ENCODE results near the gene WDR64.

Gene WDR64

DNA sequence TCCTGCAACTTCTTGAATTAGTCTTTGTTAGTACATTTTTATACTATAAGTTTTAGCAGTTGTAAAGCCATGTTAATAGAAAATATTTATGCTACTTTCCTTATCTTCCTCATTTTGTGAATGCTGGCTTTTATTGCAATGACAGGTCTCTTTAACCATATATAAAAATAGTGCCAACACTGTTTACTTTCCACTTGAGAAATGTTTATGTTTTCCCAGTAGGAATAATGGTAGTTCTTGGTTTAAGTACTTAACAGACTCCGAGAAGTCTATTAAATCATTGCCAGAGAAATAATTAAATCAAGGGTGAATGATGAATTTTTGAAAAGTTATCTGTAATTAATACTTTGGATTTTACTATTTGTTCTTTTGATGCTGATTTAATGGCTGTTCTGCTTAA lies 21.6 kb upstream of the WDR64 start:
- TF ChIP-seq, protein P1, sequence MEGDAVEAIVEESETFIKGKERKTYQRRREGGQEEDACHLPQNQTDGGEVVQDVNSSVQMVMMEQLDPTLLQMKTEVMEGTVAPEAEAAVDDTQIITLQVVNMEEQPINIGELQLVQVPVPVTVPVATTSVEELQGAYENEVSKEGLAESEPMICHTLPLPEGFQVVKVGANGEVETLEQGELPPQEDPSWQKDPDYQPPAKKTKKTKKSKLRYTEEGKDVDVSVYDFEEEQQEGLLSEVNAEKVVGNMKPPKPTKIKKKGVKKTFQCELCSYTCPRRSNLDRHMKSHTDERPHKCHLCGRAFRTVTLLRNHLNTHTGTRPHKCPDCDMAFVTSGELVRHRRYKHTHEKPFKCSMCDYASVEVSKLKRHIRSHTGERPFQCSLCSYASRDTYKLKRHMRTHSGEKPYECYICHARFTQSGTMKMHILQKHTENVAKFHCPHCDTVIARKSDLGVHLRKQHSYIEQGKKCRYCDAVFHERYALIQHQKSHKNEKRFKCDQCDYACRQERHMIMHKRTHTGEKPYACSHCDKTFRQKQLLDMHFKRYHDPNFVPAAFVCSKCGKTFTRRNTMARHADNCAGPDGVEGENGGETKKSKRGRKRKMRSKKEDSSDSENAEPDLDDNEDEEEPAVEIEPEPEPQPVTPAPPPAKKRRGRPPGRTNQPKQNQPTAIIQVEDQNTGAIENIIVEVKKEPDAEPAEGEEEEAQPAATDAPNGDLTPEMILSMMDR (IDR thresholded peaks at IDR 0.05; ENCODE audit: low read depth, low read length, missing control alignments) = no peak
- no peak for DNase-seq (ENCODE audit: low read depth)
- no peak overlapping the region for H3K4me3 ChIP-seq (ENCODE audit: low read depth, low read length)
- in situ Hi-C loops (cut with HindIII; ENCODE audit: low sequenced_read_pairs) = no loop called here

DNA sequence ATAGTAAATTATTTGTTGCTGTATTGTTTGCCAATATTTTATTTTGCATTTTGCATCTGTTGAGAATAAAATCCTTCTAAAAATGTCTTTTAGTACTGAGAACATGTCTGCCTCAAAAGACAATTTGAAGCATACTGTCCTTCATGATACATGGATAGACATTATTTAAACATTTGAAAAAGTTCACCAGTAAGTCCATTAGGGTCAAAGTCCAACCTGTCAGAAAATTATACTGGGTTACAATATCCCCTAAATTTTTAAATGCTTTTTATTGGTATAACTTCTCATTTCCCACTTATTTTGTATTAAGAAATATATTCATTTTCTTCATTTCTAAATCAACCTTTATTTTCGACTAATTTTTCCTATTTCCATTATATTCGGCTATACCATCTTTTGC lies 21.2 kb upstream of the WDR64 start:
- in situ Hi-C loops (cut with HindIII; ENCODE audit: low sequenced_read_pairs) = no loop called here
- H3K4me3 ChIP-seq (ENCODE audit: low read depth, low read length) = no peak overlapping the region
- DNase-seq (ENCODE audit: low read depth) = no peak
- TF ChIP-seq, protein P1 (IDR thresholded peaks at IDR 0.05; ENCODE audit: low read depth, low read length, missing control alignments) = no peak

DNA sequence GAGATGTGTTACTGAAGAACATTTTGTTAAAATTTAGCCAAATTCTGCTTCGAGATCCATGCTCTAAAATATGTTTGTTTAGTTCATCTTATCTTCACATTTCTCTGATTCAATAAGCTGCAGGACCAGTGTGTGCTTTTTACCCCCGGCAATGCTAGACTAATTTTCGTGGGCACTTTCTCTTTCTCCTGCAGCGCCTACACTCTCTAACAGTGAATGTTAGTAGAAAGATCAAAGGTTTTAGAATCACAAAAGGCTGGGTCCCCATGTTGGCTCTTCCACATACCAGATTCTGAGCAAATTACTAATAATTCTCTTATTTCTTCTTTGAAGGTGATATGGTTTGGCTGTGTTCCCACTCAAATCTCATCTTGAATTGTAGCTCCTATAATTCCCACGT lies 20.4 kb upstream of the WDR64 start:
- TF ChIP-seq, protein P1 (IDR thresholded peaks at IDR 0.05; ENCODE audit: low read depth, low read length, missing control alignments) = no peak
- DNase-seq (ENCODE audit: low read depth) = no peak
- in situ Hi-C loops (cut with HindIII; ENCODE audit: low sequenced_read_pairs) = no loop called here
- no peak overlapping the region for H3K4me3 ChIP-seq (ENCODE audit: low read depth, low read length)

DNA sequence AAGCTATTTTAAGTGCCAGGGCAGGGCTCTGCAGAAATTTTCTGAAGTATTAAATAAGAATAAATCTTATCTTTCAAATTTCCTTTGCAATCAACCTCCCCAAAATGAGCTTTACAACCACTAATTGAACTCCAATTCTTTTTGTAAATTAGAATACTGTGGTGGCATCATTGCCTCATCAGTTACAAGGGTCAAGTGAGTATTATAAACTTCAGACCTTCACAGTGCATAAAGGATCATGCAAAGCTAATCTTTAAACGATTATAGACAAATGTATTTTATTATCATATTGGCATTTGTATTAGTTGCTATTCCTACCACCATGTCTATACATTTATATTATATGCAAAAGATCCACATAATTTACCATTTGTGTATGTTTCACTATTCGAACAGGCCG lies 19.1 kb upstream of the WDR64 start:
- no peak overlapping the region for H3K4me3 ChIP-seq (ENCODE audit: low read depth, low read length)
- no peak for DNase-seq (ENCODE audit: low read depth)
- TF ChIP-seq, protein P1 (IDR thresholded peaks at IDR 0.05; ENCODE audit: low read depth, low read length, missing control alignments) = no peak
- in situ Hi-C loops (cut with HindIII; ENCODE audit: low sequenced_read_pairs) = no loop called here

DNA sequence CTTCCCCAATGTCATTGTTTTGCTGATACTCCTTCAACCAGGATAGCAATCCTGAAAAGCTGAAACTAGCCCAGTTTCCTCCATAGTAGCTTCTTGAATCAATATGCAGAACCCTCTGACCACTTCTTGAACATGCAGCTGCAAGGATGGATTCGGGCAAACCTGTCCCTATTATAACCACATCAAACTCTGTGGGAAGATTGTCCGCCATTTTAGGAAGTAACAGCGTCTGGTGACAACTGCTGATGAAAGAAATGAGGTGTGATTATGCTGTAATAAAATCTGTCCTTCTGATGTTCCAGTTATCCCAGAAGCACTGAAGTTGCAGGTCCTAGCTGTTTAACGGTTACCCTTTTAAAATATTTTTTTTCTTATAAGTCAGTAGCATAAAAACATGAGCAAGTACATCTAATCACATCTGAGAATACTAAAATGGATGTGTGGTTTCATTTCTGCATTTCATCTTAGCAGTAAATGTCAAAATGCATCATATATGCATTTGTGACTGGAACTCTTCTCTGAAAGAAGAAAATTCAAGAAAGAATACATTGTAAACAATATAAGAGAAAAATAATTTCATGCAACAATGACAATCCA lies 16.4 kb upstream of the WDR64 start:
- in situ Hi-C loops (cut with HindIII; ENCODE audit: low sequenced_read_pairs) = no loop called here
- TF ChIP-seq, protein P1 (IDR thresholded peaks at IDR 0.05; ENCODE audit: low read depth, low read length, missing control alignments) = no peak
- H3K4me3 ChIP-seq (ENCODE audit: low read depth, low read length) = no peak overlapping the region
- DNase-seq (ENCODE audit: low read depth) = no peak

DNA sequence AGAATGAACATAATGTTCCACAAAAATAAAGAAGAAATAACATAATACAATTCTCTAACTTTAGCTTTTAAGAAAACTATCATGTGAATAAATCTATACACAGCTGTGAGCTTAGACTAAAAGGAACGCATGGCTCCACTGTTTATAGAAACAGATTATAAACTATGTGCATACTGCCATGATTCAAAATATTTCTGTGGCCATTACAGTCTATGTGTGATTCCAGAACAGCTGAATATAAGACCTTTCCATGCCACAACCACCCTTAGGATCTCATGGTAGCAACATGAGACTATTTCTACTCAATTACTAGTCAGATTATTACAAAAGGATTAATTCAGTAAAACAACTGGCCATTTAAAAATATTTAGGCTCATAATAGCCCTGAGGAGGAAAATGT lies 15.8 kb upstream of the WDR64 start:
- H3K4me3 ChIP-seq (ENCODE audit: low read depth, low read length) = no peak overlapping the region
- in situ Hi-C loops (cut with HindIII; ENCODE audit: low sequenced_read_pairs) = no loop called here
- no peak for DNase-seq (ENCODE audit: low read depth)
- TF ChIP-seq, protein P1 (IDR thresholded peaks at IDR 0.05; ENCODE audit: low read depth, low read length, missing control alignments) = no peak
